SK-N-DZ (cell line): Measurements from ENCODE around the gene CBLB.
"Not testable (repeated sequence)": the region's sequence is repeated elsewhere in the genome, so short reads cannot be mapped to it uniquely, and the experiment has no call there.

Experiments used
- DNase-seq: peaks from one replicate; pipeline ENCODE4 v3.0.0-alpha.2; 2015; ENCODE audit warnings: low spot score

The CBLB gene

DNA sequence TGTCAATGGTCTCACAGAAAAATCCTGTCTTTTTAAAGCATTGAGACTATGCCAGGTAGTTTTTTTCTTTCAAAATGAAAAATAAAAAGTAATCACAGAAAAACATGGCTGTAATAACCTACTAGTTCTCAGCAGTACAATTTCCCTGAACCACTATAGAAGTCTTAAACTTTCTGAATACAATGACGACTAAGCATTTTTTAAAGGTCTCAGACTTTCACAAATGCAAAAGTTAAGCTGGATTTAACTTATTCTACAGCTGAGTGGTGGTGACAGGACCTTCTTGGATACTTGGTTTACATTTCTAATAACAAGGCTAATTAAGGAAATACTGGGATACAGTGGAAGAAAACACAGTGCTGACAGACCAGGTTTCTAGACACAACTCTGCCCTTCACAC, 81.8 kb downstream of the CBLB start:
- DNase-seq = no peak

DNA sequence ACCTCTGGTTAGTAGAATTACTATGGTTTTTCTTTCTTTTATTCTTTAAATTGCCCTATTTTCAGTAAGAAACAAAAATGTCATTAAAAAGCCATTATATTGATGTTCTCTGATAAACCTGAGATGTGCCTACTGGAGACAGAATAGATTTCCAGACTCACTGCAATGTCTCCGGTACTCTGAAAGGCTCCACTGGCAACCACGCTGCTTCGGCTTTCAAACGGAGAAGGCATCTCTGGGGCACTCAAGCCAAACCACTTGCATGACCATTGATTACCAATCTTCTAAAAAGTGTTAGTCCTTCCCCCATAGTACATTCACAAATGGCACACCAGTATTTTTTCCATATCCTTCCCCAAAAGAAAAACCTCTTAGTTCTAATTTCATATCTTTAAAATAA, 82.6 kb downstream of the CBLB start:
- no peak for DNase-seq

DNA sequence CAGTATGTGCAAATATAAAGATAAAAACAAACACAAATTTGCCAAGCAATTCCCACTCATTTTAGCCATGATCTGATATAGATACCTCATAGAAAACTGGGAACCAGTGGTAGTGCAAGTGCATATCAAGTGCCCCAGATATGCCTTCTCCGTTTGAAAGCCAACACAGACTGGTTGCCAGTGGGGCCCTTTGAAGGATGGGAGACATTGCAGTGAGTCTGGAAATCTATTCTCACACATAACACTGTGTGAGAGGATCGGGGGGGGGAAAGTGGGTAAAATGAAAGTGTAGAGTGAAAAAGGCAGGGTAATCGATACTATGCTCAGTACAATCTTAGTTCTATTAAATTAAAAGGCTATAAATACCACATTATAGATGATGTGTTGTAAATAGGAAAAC, 83.0 kb downstream of the CBLB start:
- DNase-seq = no peak

GRCh38 chr3:105783631-105784030, 85.2 kb downstream of the CBLB start:
- DNase-seq = no peak

DNA sequence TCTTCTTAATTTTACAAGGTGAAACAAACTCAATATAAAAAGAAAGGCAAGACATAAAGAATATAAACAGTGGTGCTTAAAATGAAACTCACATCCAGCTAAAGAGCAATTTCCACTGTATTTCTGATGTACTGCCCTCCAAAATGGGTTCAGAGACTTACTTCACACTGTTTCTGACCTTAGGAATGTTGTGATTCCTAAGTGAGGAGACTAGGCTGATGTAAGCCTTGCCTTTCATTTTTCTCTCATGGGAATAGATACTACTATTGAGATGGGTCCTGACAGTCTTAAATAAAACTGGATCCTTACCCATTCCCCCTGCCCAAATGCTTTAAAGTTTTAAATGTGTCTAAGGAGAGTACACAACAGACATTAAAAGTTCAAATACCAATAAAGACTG, 86.9 kb downstream of the CBLB start:
- DNase-seq = no peak

GRCh38 chr3:105780107-105780506, 88.7 kb downstream of the CBLB start:
- no peak for DNase-seq

DNA sequence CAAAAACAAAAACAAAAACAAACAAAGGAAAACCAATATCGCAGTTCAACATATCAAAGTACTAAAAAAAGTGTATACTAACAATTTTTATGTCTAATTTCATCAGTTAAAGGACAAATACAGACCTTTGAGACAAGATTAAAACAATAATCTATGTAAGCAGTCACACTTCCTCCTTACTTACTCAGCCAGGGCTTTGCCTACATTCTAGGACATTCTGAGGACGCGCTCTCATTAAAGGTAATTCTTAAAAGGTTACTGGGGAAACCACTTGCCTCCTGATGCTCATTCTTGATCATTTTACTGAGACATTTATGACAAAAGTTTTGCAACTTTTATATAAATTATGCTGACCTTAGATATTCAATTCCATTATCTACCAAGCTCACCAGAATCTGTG, 93.4 kb downstream of the CBLB start:
- DNase-seq = no peak

GRCh38 chr3:105774444-105775180, 94.2 kb downstream of the CBLB start:
- no peak for DNase-seq

GRCh38 chr3:105773291-105773690, 95.5 kb downstream of the CBLB start:
- no peak for DNase-seq

GRCh38 chr3:105772635-105773034, 96.2 kb downstream of the CBLB start:
- DNase-seq = no peak

DNA sequence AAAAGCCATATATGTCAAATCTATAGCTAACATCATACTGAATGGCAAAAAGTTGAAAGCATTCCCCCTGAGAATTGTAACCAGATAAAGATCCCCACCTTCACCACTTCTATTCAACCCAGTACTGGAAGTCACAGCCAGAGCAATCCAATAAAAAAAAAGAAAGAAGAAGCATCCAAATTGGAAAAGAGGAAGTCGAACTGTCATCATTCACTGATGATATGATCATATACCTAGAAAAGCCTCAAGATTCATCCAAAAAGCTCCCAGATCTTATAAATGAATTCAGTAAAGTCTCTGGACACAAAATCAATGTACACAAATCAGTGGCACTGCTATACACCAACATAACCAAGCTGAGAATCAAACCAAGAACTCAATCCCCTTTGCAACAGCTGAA, 97.4 kb downstream of the CBLB start:
- no peak for DNase-seq

- no peak for DNase-seq
Observed at GRCh38 chr3:105770410-105770809, 98.4 kb downstream of the CBLB start.

DNA sequence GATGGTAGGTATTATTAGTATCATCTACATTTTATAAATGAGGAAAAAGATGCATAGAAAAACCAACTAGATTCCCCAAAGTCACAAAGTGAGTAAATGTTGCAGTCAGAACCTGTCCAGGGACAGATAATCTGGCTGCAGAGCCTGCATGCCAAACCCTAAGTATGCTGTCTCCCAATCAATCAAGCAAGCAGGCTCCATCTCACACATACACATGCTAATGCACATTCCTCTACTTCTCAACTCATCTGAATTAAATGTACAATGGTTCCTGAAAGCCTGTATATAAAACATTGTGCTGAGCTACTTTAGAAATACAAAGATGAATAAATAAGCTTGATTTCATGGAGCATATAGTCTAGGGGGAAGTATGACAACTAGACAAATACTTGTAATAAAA, 101.0 kb downstream of the CBLB start:
- no peak for DNase-seq

DNA sequence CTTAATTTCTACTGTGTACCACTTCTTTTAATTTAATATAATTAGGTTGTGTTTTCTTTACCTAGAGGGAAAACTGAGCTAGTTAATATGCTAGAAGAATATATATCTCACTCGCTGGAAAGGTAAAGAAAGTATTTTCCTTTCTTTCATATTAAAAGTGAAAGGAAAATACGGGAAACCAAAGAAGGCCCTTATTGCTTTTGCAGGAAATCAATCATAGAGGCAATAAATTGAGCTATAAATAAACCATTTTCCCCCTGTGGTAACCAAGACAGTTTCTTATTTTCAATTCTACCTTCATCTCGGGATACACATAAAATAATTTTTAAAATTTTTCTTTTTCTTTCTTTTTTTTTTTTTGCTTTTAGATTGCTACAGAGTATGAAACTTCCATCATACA, 101.6 kb downstream of the CBLB start:
- no peak for DNase-seq

GRCh38 chr3:105765308-105765639, 103.5 kb downstream of the CBLB start:
- DNase-seq = no peak

DNA sequence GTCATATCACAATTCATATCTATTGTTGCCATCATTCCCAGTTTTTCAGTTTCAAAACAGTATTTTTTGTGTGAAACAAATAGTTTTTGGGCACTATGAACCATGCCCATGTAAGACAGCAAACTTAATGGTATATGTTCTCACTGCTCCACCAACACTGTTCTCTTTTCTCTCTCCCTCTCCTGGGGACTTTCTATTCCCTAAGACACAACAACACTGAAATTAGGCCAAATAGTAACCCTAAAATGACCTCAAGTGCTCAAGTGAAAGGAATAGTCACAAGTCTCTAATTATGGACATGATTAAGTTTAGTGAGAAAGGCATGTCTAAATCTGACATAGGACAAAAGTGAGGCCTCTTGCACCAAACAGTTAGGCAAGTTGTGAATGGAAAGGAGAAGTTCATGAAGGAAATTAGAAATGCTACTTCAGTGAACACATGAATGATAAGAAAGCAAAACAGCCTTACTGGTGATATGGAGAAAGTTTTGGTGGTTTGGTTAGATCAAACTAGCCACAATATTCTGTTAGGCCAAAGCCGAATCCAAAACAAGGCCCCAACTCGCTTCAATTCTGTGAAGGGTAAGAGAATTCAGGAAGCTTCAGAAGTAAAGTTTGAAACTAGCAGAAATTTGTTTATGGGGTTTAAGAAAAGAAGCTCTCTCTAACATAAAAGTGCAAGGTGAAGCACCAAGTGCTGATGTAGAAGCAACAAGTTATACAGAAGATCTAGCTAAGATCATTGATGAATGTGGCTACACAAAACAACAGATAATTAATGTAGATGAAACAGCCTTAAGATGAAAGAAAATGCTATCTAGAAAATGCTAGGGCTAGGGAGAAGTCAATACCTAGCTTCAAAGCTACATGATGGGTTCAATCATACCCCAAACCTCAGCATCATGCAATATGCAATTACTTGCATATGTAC, 104.2 kb downstream of the CBLB start:
- DNase-seq = no peak

- no peak for DNase-seq
Observed at GRCh38 chr3:105763659-105764036, 105.2 kb downstream of the CBLB start.

- DNase-seq = no peak
Observed at GRCh38 chr3:105762749-105763658, 105.8 kb downstream of the CBLB start.

- DNase-seq = not testable (repeated sequence)
Observed at GRCh38 chr3:105762214-105762613, 106.6 kb downstream of the CBLB start.

DNA sequence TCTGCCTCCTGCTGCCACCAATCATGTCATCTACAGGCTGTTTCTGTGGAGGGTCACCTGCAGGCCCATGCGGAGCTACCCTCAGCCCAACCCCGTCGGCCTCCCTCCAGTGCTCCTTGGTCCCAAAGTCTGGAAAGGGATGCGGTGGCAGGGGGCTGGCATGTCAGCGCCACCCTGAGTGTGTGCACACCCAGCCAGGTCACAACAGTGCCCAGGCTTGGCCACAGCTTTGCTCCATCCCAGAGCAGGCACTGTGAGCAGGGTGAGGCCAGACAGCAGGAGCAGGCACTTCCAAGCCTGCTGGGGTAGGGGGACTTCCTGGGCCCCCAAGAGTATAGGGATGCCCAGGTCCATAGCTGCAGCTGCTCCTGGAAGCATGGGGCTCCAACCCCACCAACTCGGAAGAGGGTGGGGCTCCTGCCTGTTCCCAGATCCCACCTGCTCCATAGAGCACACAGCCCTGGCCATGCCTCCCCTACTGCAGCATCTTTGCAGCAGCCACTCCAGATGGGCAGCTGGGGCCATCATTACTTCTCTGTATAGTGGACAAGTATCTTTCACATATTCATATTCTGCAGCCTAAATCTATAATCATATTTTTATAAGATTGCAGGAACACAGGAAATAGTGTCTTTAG, 109.3 kb downstream of the CBLB start:
- DNase-seq = no peak

DNA sequence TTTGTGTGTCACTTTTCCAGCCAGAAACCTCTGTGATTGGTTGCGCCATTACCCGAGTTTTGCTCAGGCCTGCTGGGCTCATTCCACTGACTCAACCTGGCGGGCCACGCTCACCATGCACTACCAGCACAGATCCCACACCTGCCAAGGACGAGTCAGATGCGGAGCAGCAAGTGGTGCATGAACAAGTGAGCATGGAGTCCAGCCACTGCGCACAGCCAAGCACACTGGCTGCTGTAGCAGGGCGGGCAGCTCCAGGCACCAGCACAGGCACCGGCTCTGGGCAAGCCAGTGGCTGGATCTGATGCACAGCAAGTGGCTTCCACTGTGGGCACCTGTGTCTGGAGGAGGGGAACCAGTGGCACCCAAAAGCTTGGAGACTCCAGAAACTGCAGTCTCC, 110.4 kb downstream of the CBLB start:
- no peak for DNase-seq
